ENCODE measurements around the gene FABP1. TPM values are rescaled to one million over a fixed set of nuclear protein-coding genes. Genes with fewer than 3 reads are reported as not detected.

The FABP1 gene
- total RNA-seq = 6.9 TPM
- long read RNA-seq, partial matches to known transcripts = 0 of 5 reads
- long read RNA-seq, other reads (novel, unspliced or antisense) = 0 of 5 reads

- DNase-seq (ENCODE audit: low spot score) = no peak
These were observed at the start of gene FABP1 for GRCh38 chr2:88127888-88128653. Gene FABP1 (minus strand): TSS chr2:88128062. CDS start chr2:88128017, 45 bp downstream.

GRCh38 chr2:88177556-88177955 lies 49.7 kb upstream of the FABP1 start:
- DNase-seq (ENCODE audit: low spot score) = no peak

- no peak for DNase-seq (ENCODE audit: low spot score)
These were observed 48.6 kb upstream of the FABP1 start for GRCh38 chr2:88176352-88176984.

- no peak for DNase-seq (ENCODE audit: low spot score)
These were observed 45.0 kb upstream of the FABP1 start for GRCh38 chr2:88172882-88173281.

- no peak for DNase-seq (ENCODE audit: low spot score)
These were observed 44.1 kb upstream of the FABP1 start for GRCh38 chr2:88171966-88172365.

GRCh38 chr2:88170472-88170892 lies 42.6 kb upstream of the FABP1 start:
- no peak for DNase-seq (ENCODE audit: low spot score)

GRCh38 chr2:88168386-88168785 lies 40.5 kb upstream of the FABP1 start:
- no peak for DNase-seq (ENCODE audit: low spot score)

- DNase-seq (ENCODE audit: low spot score) = no peak
These were observed 39.9 kb upstream of the FABP1 start for GRCh38 chr2:88167740-88168139.

- DNase-seq (ENCODE audit: low spot score) = no peak
These were observed 37.6 kb upstream of the FABP1 start for GRCh38 chr2:88165332-88166003.

- DNase-seq (ENCODE audit: low spot score) = no peak
These were observed 33.8 kb upstream of the FABP1 start for GRCh38 chr2:88161446-88162244.

- no peak for DNase-seq (ENCODE audit: low spot score)
These were observed 32.7 kb upstream of the FABP1 start for GRCh38 chr2:88160517-88160916.

GRCh38 chr2:88159955-88160415 lies 32.1 kb upstream of the FABP1 start:
- DNase-seq (ENCODE audit: low spot score) = no peak

GRCh38 chr2:88159481-88159880 lies 31.6 kb upstream of the FABP1 start:
- no peak for DNase-seq (ENCODE audit: low spot score)

- DNase-seq (ENCODE audit: low spot score) = no peak
These were observed 21.1 kb upstream of the FABP1 start for GRCh38 chr2:88148929-88149438.

- no peak for DNase-seq (ENCODE audit: low spot score)
These were observed 19.3 kb upstream of the FABP1 start for GRCh38 chr2:88147145-88147544.

GRCh38 chr2:88146590-88146989 lies 18.7 kb upstream of the FABP1 start:
- no peak for DNase-seq (ENCODE audit: low spot score)

GRCh38 chr2:88144914-88145497 lies 17.1 kb upstream of the FABP1 start:
- DNase-seq (ENCODE audit: low spot score) = no peak

- DNase-seq (ENCODE audit: low spot score) = no peak
These were observed 16.4 kb upstream of the FABP1 start for GRCh38 chr2:88144271-88144670.

GRCh38 chr2:88141952-88142351 lies 14.1 kb upstream of the FABP1 start:
- DNase-seq (ENCODE audit: low spot score) = no peak

GRCh38 chr2:88139804-88140203 lies 11.9 kb upstream of the FABP1 start:
- no peak for DNase-seq (ENCODE audit: low spot score)

Data from mesenteric fat pad (tissue), 1 donor.